Esophagus squamous epithelium (tissue), 5 donors: ENCODE measurements around the gene GTSE1. TPM values are rescaled to one million over a fixed set of nuclear protein-coding genes. Genes with fewer than 3 reads are reported as not detected.

Experiments
- DNase-seq: peaks from one replicate; lab custom pipeline; 2025; lab: John Stamatoyannopoulos, UW
- H3K27ac ChIP-seq, 4 donors: fragments of 200-600 bp; sonication (generic); one replicate each; pipeline ENCODE4 v1.5.1; 2016 to 2019; ENCODE audit warnings: mild to moderate bottlenecking in 1 of 4
- H3K27me3 ChIP-seq, 4 donors: fragments of 200-600 bp; sonication (generic); 1 replicate in 3 of 4; 2 replicates in 1 of 4; pipeline versions ENCODE4 v1.5.1 to v1.6.0; 2017 to 2021; ENCODE audit warnings: antibody characterized with exemption in 1 of 4
- H3K36me3 ChIP-seq, 3 donors: fragments of 200-600 bp; sonication (generic); one replicate each; pipeline ENCODE4 v1.5.1; 2016 to 2019
- H3K4me1 ChIP-seq, 3 donors: fragments of 200-600 bp; sonication (generic); one replicate each; pipeline ENCODE4 v1.5.1; 2017 to 2019
- H3K4me3 ChIP-seq, 4 donors: fragments of 200-600 bp; sonication (generic); 1 replicate in 3 of 4; 2 replicates in 1 of 4; pipeline ENCODE4 v1.5.1; 2016 to 2019; ENCODE audit warnings: mild to moderate bottlenecking in 2 of 4, moderate library complexity in 1 of 4
- H3K9me3 ChIP-seq, 3 donors: fragments of 200-600 bp; sonication (generic); one replicate each; pipeline ENCODE4 v1.5.1; 2016 to 2019
- POLR2A ChIP-seq, 4 donors: fragments of 450-650 bp; IDR thresholded peaks; one replicate each; pipeline ENCODE4 v1.6.1; 2017; ENCODE audit warnings: antibody characterized with exemption in 4 of 4, mild to moderate bottlenecking in 4 of 4, moderate library complexity in 3 of 4
- WGBS, 2 donors: methylation state at CpG; one replicate each; pipeline ENCODE4 v1.1.5; 2018; 5-methylcytosine and 5-hydroxymethylcytosine counted together
- intact Hi-C: fragments of 100-400 bp; cut with DNase I; formaldehyde crosslinking; loops from one replicate; pipeline ENCODE4 v1.15.0; 2022
- total RNA-seq, 4 donors: library from RNA; depleted of rRNA; stranded (reverse); fragments of >200 nt; gene quantifications; one replicate each; pipeline ENCODE4 v1.1.0, GENCODE V29; 2016
- TF ChIP-seq, protein P1 (sequence below), 6 experiments: fragments of 450-650 bp in 4 of 6; fragments of 200-600 bp in 2 of 6; sonication (generic) in 2 of 6; IDR thresholded peaks; one replicate each; pipeline ENCODE4 v1.5.1; 2016 to 2019; ENCODE audit warnings: antibody characterized with exemption in 6 of 6, mild to moderate bottlenecking in 4 of 6, moderate library complexity in 4 of 6
- donor health status: DM: yes; HTN: yes; CAD: no.

The GTSE1 gene
- total RNA-seq, 4 donors from 2014 or later, result 1.4 to 8.0 (median 3.4) TPM

DNA sequence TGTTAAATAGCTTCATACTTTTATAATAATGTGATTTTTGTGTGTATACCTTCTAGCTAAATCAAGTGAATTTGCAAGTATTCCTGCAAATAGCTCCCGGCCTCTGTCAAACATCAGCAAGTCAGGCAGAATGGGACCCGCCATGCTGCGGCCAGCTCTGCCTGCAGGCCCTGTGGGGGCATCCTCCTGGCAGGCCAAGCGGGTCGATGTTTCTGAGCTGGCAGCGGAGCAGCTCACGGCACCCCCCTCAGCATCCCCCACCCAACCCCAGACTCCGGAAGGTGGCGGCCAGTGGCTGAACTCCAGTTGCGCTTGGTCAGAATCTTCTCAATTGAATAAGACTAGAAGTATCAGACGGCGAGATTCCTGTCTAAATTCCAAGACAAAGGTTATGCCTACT is 19.3 kb downstream of the GTSE1 start:
- Histone ChIP-seq H3K27ac (no peak overlapping the region), H3K9me3 (no peaks in the 10 kb centered on the region), H3K27me3 (no peaks in the 10 kb centered on the region), H3K4me1 (no peaks in the 10 kb centered on the region), H3K36me3 (peaks cover 0 to 10% (median 0%) of the 10 kb centered on the region in 3 donors), H3K4me3 (no peak overlapping the region)
- WGBS, 2 donors, result 90 to 95% methylated on average over 9 to 11 of the region's 12 CpGs
- no peak for DNase-seq
- intact Hi-C loops, result no loop called here
- TF ChIP-seq, protein P1, sequence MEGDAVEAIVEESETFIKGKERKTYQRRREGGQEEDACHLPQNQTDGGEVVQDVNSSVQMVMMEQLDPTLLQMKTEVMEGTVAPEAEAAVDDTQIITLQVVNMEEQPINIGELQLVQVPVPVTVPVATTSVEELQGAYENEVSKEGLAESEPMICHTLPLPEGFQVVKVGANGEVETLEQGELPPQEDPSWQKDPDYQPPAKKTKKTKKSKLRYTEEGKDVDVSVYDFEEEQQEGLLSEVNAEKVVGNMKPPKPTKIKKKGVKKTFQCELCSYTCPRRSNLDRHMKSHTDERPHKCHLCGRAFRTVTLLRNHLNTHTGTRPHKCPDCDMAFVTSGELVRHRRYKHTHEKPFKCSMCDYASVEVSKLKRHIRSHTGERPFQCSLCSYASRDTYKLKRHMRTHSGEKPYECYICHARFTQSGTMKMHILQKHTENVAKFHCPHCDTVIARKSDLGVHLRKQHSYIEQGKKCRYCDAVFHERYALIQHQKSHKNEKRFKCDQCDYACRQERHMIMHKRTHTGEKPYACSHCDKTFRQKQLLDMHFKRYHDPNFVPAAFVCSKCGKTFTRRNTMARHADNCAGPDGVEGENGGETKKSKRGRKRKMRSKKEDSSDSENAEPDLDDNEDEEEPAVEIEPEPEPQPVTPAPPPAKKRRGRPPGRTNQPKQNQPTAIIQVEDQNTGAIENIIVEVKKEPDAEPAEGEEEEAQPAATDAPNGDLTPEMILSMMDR (IDR thresholded peaks at IDR 0.05), result no peak
- no peak for TF ChIP-seq POLR2A (IDR thresholded peaks at IDR 0.05)

DNA sequence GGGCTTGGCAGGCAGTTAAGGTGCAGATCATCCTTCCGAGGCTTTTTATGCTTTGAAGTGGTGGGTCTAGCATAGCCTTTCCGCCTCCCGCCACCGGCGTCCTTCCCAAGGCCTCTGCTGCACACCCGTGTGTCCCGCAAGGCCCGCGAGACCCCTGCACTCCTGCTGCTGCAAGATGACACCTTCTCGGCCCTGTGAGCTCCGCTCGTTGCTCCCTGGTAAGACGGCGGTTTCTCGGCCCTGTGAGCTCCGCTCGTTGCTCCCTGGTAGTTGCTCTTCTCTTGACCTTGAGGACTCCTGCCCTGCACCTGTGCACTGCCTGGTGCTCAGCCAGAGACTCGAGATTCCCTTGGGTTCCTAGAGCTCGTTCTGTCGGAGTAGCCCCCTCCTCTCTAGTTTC is 21.0 kb downstream of the GTSE1 start:
- Histone ChIP-seq H3K9me3 (no peaks in the 10 kb centered on the region), H3K4me1 (no peaks in the 10 kb centered on the region), H3K27ac (no peak overlapping the region), H3K27me3 (no peaks in the 10 kb centered on the region), H3K36me3 (peaks cover 0 to 10% (median 0%) of the 10 kb centered on the region in 3 donors), H3K4me3 (no peak overlapping the region)
- intact Hi-C loops, result no loop called here
- DNase-seq, result no peak
- 83 to 89% methylated on average over 13 to 19 of the region's 20 CpGs for WGBS, 2 donors
- TF ChIP-seq, protein P1 (IDR thresholded peaks at IDR 0.05), result no peak
- no peak for TF ChIP-seq POLR2A (IDR thresholded peaks at IDR 0.05)

DNA sequence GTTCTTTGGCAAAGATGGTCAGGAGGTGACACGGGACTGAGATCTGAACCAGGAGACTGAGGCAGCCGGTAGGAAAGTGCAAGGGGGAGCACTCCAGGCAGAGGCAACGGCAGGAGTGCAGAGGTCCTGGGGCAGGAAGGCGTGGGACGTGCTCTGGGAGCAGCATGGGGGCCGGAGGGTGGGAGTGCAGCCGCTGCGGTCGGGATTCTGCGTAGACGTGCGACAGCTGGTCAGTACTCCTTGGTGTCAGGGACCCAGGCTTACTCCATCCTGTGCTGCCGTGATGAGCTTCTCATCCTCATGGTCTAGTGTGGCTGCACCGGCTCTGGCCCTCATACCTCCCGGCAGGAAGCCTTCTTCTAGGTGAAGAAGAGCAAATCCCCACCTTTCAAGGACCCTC is 21.9 kb downstream of the GTSE1 start:
- Histone ChIP-seq H3K9me3 (no peaks in the 10 kb centered on the region), H3K27me3 (no peaks in the 10 kb centered on the region), H3K4me1 (no peaks in the 10 kb centered on the region), H3K4me3 (no peak overlapping the region), H3K27ac (no peak overlapping the region), H3K36me3 (peaks cover 0 to 10% (median 0%) of the 10 kb centered on the region in 3 donors)
- no peak for DNase-seq
- WGBS, 2 donors, result 80 to 87% methylated on average over 4 to 15 of the region's 15 CpGs
- intact Hi-C loops, result no loop called here
- TF ChIP-seq POLR2A (IDR thresholded peaks at IDR 0.05), result no peak
- TF ChIP-seq, protein P1 (IDR thresholded peaks at IDR 0.05), result no peak

DNA sequence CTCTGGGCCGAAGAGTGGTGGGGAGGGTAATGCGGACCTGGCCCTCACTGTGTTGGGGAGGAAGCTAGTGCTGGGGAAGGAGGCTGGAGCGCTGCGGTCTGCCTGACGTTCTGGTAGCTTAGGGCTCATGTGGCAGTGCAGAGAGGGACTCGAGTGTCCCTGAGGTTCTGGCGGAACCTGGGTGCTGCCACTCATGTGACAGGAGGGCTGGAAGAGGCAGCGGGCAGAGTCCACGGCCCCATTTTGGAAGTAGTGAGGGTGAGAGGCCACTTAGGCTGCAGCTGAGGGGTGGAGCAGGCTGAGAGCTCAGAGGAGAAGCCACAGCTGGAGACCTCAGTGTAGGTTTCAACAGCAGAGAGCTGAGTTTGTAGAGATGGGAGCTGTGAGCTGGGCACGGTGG is 22.6 kb downstream of the GTSE1 start:
- Histone ChIP-seq H3K27me3 (no peaks in the 10 kb centered on the region), H3K27ac (no peak overlapping the region), H3K36me3 (peaks cover 0 to 10% (median 0%) of the 10 kb centered on the region in 3 donors), H3K4me1 (no peaks in the 10 kb centered on the region), H3K9me3 (no peaks in the 10 kb centered on the region), H3K4me3 (no peak overlapping the region)
- no peak for DNase-seq
- WGBS, 2 donors, result 93 to 98% methylated on average over 7 to 10 of the region's 10 CpGs
- intact Hi-C loops, result no loop called here
- TF ChIP-seq POLR2A (IDR thresholded peaks at IDR 0.05), result no peak
- TF ChIP-seq, protein P1 (IDR thresholded peaks at IDR 0.05), result no peak

DNA sequence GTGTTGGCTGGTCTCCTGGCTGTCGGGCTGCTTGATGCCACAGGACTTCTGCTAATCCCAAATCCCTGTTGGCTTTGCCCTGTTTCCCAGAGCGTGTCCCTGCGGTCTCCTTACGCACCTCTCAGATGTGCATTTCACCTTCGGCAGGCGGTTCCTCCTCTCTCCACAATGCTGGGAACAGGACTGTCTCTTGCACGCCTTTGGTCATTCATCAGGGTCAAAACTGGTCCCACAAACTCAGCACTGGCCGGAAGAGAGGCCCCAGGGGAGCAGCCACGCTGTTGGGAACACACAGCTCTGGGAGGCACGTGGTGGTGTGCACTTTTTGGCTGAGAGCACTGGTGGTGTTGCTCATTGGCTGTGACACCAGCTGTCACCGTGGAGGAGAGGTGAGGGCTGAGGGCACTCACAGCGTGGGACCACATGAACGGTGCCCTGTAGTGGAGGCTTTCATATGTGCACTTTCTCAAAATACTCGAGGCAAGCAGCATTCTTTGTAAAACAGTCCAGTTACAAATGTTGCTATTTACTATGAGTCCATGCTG is 23.6 kb downstream of the GTSE1 start:
- DNase-seq, result no peak
- 86 to 91% methylated on average over 1 to 12 of the region's 14 CpGs for WGBS, 2 donors
- intact Hi-C loops, result no loop called here
- Histone ChIP-seq H3K9me3 (no peaks in the 10 kb centered on the region), H3K4me3 (no peak overlapping the region), H3K27me3 (no peaks in the 10 kb centered on the region), H3K36me3 (peaks cover 0 to 10% (median 0%) of the 10 kb centered on the region in 3 donors), H3K27ac (no peak overlapping the region), H3K4me1 (no peaks in the 10 kb centered on the region)
- TF ChIP-seq POLR2A (IDR thresholded peaks at IDR 0.05), result no peak
- TF ChIP-seq, protein P1 (IDR thresholded peaks at IDR 0.05), result no peak
